PC-9 (cell line): ENCODE results near the gene HOXA9.

Source experiments
- CTCF ChIP-seq: fragments of 200-600 bp; sonication (generic); conservative IDR thresholded peaks from 2 replicates; pipeline ENCODE4 v1.6.1; 2017; ENCODE audit warnings: mixed run types, antibody characterized with exemption, mild to moderate bottlenecking, moderate library complexity
- EZH2 ChIP-seq: fragments of 200-600 bp; sonication (generic); IDR thresholded peaks from 2 replicates; pipeline ENCODE4 v1.8.0; 2017; ENCODE audit warnings: antibody characterized with exemption, low read depth

GRCh38 chr7:27187475-27188385, 22.4 kb upstream of the HOXA9 start:
- no peak for TF ChIP-seq EZH2
- no peak for TF ChIP-seq CTCF
